ENCODE results near the gene CDH24. TPM values are rescaled to one million over a fixed set of nuclear protein-coding genes. Genes with fewer than 3 reads are reported as not detected.

The CDH24 gene
- total RNA-seq, 2 donors from 2014 or later: 1.1 to 6.2 TPM

DNA sequence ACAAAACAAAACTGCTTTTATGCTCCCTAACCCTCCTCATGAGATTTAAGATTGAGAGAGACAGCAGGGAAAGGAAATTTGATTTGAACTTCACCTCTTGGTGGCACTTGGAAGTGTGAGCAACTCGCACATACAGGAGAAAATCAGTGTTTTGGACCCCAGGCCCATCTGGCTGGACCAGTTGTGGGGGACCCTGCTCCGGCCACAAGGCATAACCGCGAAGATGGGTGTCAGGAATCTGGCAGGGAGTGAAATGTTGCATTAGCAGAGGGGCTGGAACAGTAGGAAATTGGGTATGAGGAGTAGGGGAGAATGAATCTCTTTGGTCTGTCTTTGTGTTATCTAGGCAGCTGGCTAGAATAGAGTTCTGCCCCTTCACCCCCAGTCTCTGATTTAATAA lies 46.3 kb upstream of the CDH24 start:
- ATAC-seq (ENCODE audit: insufficient number of reproducible peaks, low FRiP score, low read depth) (no peak), DNase-seq (ENCODE audit: low spot score) (no peak)
- H3K27me3 ChIP-seq (replicated peaks; ENCODE audit: insufficient read depth): no peaks in the 10 kb centered on the region
- TF ChIP-seq, protein P1, sequence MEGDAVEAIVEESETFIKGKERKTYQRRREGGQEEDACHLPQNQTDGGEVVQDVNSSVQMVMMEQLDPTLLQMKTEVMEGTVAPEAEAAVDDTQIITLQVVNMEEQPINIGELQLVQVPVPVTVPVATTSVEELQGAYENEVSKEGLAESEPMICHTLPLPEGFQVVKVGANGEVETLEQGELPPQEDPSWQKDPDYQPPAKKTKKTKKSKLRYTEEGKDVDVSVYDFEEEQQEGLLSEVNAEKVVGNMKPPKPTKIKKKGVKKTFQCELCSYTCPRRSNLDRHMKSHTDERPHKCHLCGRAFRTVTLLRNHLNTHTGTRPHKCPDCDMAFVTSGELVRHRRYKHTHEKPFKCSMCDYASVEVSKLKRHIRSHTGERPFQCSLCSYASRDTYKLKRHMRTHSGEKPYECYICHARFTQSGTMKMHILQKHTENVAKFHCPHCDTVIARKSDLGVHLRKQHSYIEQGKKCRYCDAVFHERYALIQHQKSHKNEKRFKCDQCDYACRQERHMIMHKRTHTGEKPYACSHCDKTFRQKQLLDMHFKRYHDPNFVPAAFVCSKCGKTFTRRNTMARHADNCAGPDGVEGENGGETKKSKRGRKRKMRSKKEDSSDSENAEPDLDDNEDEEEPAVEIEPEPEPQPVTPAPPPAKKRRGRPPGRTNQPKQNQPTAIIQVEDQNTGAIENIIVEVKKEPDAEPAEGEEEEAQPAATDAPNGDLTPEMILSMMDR (IDR thresholded peaks at IDR 0.05): no peak
- no peaks in the 10 kb centered on the region for H3K9me3 ChIP-seq
- no peaks in the 10 kb centered on the region for H3K4me1 ChIP-seq (ENCODE audit: control insufficient read depth in 1 of 2, low read depth in 2 of 2)
- peaks cover 2% of the 10 kb centered on the region for H3K36me3 ChIP-seq
- no peak overlapping the region for H3K27ac ChIP-seq
- no peak overlapping the region for H3K4me3 ChIP-seq

GRCh38 chr14:23102801-23103200 lies 45.5 kb upstream of the CDH24 start:
- DNase-seq (ENCODE audit: low spot score) (no peak), ATAC-seq (ENCODE audit: insufficient number of reproducible peaks, low FRiP score, low read depth) (no peak)
- Histone ChIP-seq H3K9me3 (no peaks in the 10 kb centered on the region), H3K4me3 (no peak overlapping the region), H3K4me1 (ENCODE audit: control insufficient read depth in 1 of 2, low read depth in 2 of 2) (no peaks in the 10 kb centered on the region), H3K27me3 (replicated peaks; ENCODE audit: insufficient read depth) (no peaks in the 10 kb centered on the region), H3K36me3 (peaks cover 9% of the 10 kb centered on the region), H3K27ac (no peak overlapping the region)
- TF ChIP-seq, protein P1 (IDR thresholded peaks at IDR 0.05): no peak

DNA sequence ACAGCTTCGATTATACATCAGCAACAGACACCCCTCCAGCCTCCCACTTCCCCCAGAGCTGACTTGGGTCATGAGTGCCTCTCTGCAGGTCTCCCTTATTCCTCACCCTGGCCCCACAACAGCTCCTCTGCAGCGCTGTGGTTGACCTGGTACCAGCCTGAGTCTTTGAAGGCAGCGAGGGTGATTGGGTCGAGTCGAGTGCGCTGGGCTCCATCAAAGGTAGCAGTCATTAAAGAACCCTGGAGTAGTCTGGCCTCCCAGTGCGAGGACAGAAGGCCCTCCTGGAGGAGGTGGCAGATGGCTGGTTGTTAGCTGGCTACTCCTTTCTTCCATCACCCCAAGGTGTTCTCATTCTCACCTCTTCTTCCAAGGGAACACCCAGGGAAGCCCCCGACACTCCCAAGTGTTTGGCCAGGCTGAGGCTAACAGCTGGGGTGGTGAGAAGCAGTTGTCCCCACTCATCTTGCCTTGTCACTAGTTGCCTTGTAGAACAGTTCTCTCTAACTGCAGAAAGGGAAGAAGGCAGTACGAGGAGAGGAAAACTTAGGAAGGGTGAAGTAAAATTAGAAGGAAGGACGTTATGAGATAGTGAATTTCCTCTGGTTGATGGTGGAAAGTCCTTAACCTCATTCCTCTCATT lies 44.8 kb upstream of the CDH24 start:
- Histone ChIP-seq H3K4me1 (ENCODE audit: control insufficient read depth in 1 of 2, low read depth in 2 of 2) (peaks cover 0 to 6% of the 10 kb centered on the region in 2 donors), H3K27me3 (replicated peaks; ENCODE audit: insufficient read depth) (no peaks in the 10 kb centered on the region), H3K9me3 (no peaks in the 10 kb centered on the region), H3K27ac (no peak overlapping the region), H3K36me3 (peaks cover 11% of the 10 kb centered on the region), H3K4me3 (no peak overlapping the region)
- DNase-seq (ENCODE audit: low spot score): no peak
- TF ChIP-seq, protein P1 (IDR thresholded peaks at IDR 0.05): no peak
- no peak for ATAC-seq (ENCODE audit: insufficient number of reproducible peaks, low FRiP score, low read depth)

GRCh38 chr14:23101213-23101970 lies 44.1 kb upstream of the CDH24 start:
- H3K4me1 ChIP-seq (ENCODE audit: control insufficient read depth in 1 of 2, low read depth in 2 of 2): peaks cover 7 to 13% of the 10 kb centered on the region in 2 donors
- no peak overlapping the region for H3K27ac ChIP-seq
- TF ChIP-seq, protein P1 (IDR thresholded peaks at IDR 0.05): no peak
- no peak overlapping the region for H3K4me3 ChIP-seq
- DNase-seq (ENCODE audit: low spot score) (no peak), ATAC-seq (ENCODE audit: insufficient number of reproducible peaks, low FRiP score, low read depth) (no peak)
- no peaks in the 10 kb centered on the region for H3K9me3 ChIP-seq
- H3K27me3 ChIP-seq (replicated peaks; ENCODE audit: insufficient read depth): no peaks in the 10 kb centered on the region
- H3K36me3 ChIP-seq: peaks cover 11% of the 10 kb centered on the region

GRCh38 chr14:23099212-23099861 lies 42.0 kb upstream of the CDH24 start:
- H3K27me3 ChIP-seq (replicated peaks; ENCODE audit: insufficient read depth): no peaks in the 10 kb centered on the region
- no peak overlapping the region for H3K27ac ChIP-seq
- H3K4me1 ChIP-seq (ENCODE audit: control insufficient read depth in 1 of 2, low read depth in 2 of 2): peaks cover 8 to 13% of the 10 kb centered on the region in 2 donors
- no peaks in the 10 kb centered on the region for H3K9me3 ChIP-seq
- H3K4me3 ChIP-seq: no peak overlapping the region
- H3K36me3 ChIP-seq: peaks cover 11% of the 10 kb centered on the region
- TF ChIP-seq, protein P1 (IDR thresholded peaks at IDR 0.05): no peak
- DNase-seq (ENCODE audit: low spot score) (no peak), ATAC-seq (ENCODE audit: insufficient number of reproducible peaks, low FRiP score, low read depth) (no peak)

All from thoracic aorta (tissue), 2 donors.